HEK293T (cell line): ENCODE results near the gene CCDC171.

ENCODE experiments used
- ARNT ChIP-seq: fragments of 450-650 bp; IDR thresholded peaks from 2 replicates; pipeline ENCODE4 v1.6.1; 2017; ENCODE audit warnings: mild to moderate bottlenecking
- BHLHE40 ChIP-seq: fragments of 450-650 bp; IDR thresholded peaks from 2 replicates; pipeline ENCODE4 v1.6.1; 2016; ENCODE audit warnings: mild to moderate bottlenecking, moderate library complexity, borderline replicate concordance
- CTBP1 ChIP-seq: fragments of 450-650 bp; IDR thresholded peaks from 2 replicates; pipeline ENCODE4 v1.6.1; 2016; ENCODE audit warnings: borderline replicate concordance
- ELF4 ChIP-seq: fragments of 450-650 bp; IDR thresholded peaks from 2 replicates; pipeline ENCODE4 v1.6.1; 2017; ENCODE audit warnings: antibody characterized with exemption
- FOXA1 ChIP-seq: fragments of 450-650 bp; IDR thresholded peaks from 2 replicates; pipeline ENCODE4 v1.6.1; 2016; ENCODE audit warnings: mild to moderate bottlenecking
- HDGF ChIP-seq: fragments of 450-650 bp; IDR thresholded peaks from 2 replicates; pipeline ENCODE4 v1.6.1; 2017; ENCODE audit warnings: antibody characterized with exemption, borderline replicate concordance
- L3MBTL2 ChIP-seq: fragments of 450-650 bp; conservative IDR thresholded peaks from 2 replicates; pipeline ENCODE4 v1.6.1; 2016; ENCODE audit warnings: mild to moderate bottlenecking
- SP1 ChIP-seq: fragments of 450-650 bp; IDR thresholded peaks from 2 replicates; pipeline ENCODE4 v1.6.1; 2017
- SUZ12 ChIP-seq: fragments of 450-650 bp; IDR thresholded peaks from 2 replicates; pipeline ENCODE4 v1.6.1; 2016; ENCODE audit warnings: mild to moderate bottlenecking
- TARDBP ChIP-seq: fragments of 450-650 bp; IDR thresholded peaks from 2 replicates; pipeline ENCODE4 v1.6.1; 2016
- ZNF384 ChIP-seq: fragments of 450-650 bp; IDR thresholded peaks from 2 replicates; pipeline ENCODE4 v1.6.1; 2016
- TF ChIP-seq, protein P1 (sequence below): fragments of 450-650 bp; IDR thresholded peaks from 2 replicates; pipeline ENCODE4 v1.6.1; 2016

DNA sequence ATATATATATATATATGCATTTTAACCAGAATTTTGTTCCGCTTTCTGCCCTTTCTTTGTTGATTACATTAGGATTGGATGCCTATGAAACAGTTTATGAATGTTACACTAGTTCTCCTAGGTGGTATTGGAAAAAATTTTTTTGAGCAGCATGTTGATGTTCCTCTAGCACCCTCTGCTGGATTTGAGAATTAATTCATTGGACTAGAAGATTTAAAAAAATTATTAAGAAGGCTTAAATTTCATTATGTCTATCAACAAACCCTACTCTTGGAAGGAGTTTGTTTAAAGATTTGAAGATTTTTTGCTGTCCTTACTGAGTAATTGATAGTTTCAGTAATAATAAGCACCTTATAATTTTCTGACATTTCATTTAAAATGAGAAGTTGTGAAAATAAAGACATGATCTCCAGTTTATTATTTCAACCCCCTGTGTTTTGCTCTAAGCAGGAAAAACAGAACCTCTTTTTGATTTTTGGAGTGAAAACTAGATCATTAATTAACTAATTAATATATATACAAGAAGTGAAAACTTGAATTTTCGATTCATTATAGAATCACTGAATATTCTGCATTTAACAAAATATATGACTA is 89.6 kb downstream of the CCDC171 start:
- TF ChIP-seq SUZ12 (no peak), ELF4 (no peak), SP1 (no peak), TARDBP (no peak), L3MBTL2 (no peak), CTBP1 (no peak), BHLHE40 (no peak), HDGF (no peak), FOXA1 (no peak), ZNF384 (no peak), ARNT (no peak)
- TF ChIP-seq, protein P1, sequence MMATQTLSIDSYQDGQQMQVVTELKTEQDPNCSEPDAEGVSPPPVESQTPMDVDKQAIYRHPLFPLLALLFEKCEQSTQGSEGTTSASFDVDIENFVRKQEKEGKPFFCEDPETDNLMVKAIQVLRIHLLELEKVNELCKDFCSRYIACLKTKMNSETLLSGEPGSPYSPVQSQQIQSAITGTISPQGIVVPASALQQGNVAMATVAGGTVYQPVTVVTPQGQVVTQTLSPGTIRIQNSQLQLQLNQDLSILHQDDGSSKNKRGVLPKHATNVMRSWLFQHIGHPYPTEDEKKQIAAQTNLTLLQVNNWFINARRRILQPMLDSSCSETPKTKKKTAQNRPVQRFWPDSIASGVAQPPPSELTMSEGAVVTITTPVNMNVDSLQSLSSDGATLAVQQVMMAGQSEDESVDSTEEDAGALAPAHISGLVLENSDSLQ = no peak
